BLaER1 treated with 17β-estradiol and CSF1 and Interleukin-3, amounts not matched to agents 10 nM and 100 nM (cell line): ENCODE results near the gene TBC1D17.
A peak's percentile ranks its signal among the peaks of the same experiment; 100 is the strongest.
"Not testable (repeated sequence)": the region's sequence is repeated elsewhere in the genome, so short reads cannot be mapped to it uniquely, and the experiment has no call there.

Source experiments
- H3K27ac ChIP-seq, 11 experiments: shearing (Covaris generic); formaldehyde crosslinking; 2 replicates each; pipeline ENCODE4 v1.8.1; 2022
- H3K27me3 ChIP-seq, 11 experiments: shearing (Covaris generic); formaldehyde crosslinking; 2 replicates each; pipeline ENCODE4 v1.8.1; 2022
- H3K36me3 ChIP-seq, 11 experiments: shearing (Covaris generic); formaldehyde crosslinking; 2 replicates each; pipeline ENCODE4 v1.8.1; 2022
- H3K4me1 ChIP-seq, 10 experiments: shearing (Covaris generic); formaldehyde crosslinking; 2 replicates each; pipeline ENCODE4 v1.8.1; 2022
- H3K4me2 ChIP-seq, 11 experiments: shearing (Covaris generic); formaldehyde crosslinking; 2 replicates each; pipeline ENCODE4 v1.8.1; 2022
- H3K4me3 ChIP-seq, 10 experiments: shearing (Covaris generic); formaldehyde crosslinking; 2 replicates each; pipeline ENCODE4 v1.8.1; 2022
- H3K9ac ChIP-seq, 11 experiments: shearing (Covaris generic); formaldehyde crosslinking; 2 replicates each; pipeline ENCODE4 v1.8.1; 2022
- H3K9me3 ChIP-seq, 11 experiments: shearing (Covaris generic); formaldehyde crosslinking; replicated peaks in 1 of 11; 2 replicates each; pipeline ENCODE4 v1.8.1; 2022
- H4K20me1 ChIP-seq, 11 experiments: shearing (Covaris generic); formaldehyde crosslinking; 2 replicates each; pipeline ENCODE4 v1.8.1; 2022
- Cebpa-rat ChIP-seq, 11 experiments: shearing (Covaris generic); IDR thresholded peaks; 2 replicates each; pipeline ENCODE4 v1.8.1; 2022

Gene TBC1D17

DNA sequence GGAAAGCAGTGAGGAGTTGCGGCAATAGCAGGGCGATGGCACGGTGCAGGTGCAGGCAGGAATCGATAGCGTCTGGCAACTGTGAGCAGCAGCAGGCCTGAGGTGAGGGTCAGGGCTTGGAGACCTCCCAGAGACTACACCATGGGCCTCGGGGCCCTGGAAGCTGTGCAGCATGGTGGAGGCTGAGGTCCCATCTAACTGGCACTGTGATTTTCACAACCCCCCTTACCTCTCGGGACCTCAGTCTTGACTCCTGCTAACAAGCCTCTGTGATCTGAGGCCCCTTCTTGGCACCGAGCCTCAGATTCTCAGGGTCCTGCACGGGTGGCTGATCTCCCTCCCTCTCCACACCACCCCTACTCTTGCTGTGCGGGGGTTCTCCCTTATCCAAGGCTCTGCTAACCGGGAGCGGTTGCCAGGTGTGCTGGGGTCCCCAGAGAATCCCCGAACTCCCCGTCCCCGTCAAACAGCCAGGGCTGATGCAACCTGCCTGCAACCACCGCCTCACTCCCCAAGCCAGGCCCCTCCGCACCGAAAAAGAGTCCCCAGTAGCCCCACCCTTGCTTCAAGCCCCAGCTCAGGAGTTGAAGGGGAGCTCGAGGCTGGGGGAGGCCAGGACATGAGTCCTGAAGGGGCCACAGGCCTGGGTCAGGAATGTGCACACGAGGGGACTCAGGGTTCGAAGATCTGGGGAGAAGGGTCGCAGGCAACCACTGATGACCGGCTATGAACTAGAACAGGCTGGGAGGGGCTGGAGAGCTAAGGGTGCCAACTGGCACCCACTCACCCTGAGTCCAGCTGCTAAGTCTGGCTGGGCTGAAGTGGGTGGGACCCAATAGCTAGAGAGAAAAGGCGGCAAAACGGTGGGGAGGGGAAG lies 46.7 kb downstream of the TBC1D17 start:
- Histone ChIP-seq H3K9me3 (no peaks in the 10 kb centered on the region), H3K4me2 (peak overlapping the region; percentile 89 to 99 (median 95)), H3K4me3 (peak overlapping the region; percentile 29 to 51 (median 38); a peak in 19 of 20 replicates), H3K27ac (peak overlapping the region; percentile 49 to 83 (median 60); a peak in 20 of 22 replicates), H3K4me1 (peaks cover 75 to 90% (median 86%) of the 10 kb centered on the region in 10 experiments), H4K20me1 (peaks cover 61 to 92% (median 89%) of the 10 kb centered on the region in 11 experiments), H3K9ac (peak overlapping the region; percentile 49 to 79 (median 62)), H3K36me3 (peaks cover 72 to 89% (median 86%) of the 10 kb centered on the region in 11 experiments), H3K27me3 (no peaks in the 10 kb centered on the region)
- peak in 2 of 11 experiments; percentile 34 to 73; a peak in 2 of 22 replicates for TF ChIP-seq Cebpa-rat (IDR thresholded peaks at IDR 0.05)

DNA sequence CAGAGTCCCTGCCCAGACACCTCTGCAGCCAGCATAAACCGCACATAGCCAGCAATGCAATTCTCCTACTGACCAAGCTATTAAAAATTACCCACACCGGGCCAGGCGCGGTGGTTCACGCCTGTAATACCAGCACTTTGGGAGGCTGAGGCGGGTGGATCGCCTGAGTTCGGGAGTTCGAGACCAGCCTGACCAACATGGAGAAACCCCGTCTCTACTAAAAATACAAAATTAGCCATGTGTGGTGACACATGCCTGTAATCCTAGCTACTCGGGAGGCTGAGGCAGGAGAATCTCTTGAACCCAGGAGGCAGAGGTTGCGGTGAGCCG lies 47.3 kb downstream of the TBC1D17 start:
- peaks cover 70 to 83% (median 80%) of the 10 kb centered on the region in 11 experiments for H3K36me3 ChIP-seq
- not testable (repeated sequence) for H3K27me3 ChIP-seq, H3K9me3 ChIP-seq
- H3K9ac ChIP-seq: peak overlapping the region; percentile 49 to 79 (median 62)
- H3K4me1 ChIP-seq: peaks cover 75 to 84% (median 83%) of the 10 kb centered on the region in 10 experiments
- H4K20me1 ChIP-seq: peaks cover 55 to 86% (median 83%) of the 10 kb centered on the region in 11 experiments; a peak in 21 of 22 replicates
- peak overlapping the region; percentile 29 to 51 (median 38); a peak in 17 of 20 replicates for H3K4me3 ChIP-seq
- H3K4me2 ChIP-seq: peak overlapping the region; percentile 89 to 99 (median 95)
- peak overlapping the region; percentile 49 to 83 (median 60); a peak in 19 of 22 replicates for H3K27ac ChIP-seq

GRCh38 chr19:49925486-49925885 lies 48.0 kb downstream of the TBC1D17 start:
- Histone ChIP-seq H3K4me3 (peak overlapping the region in 6 of 10 experiments; percentile 3 to 51 (median 42); a peak in 3 of 20 replicates), H3K4me1 (peaks cover 79 to 83% (median 82%) of the 10 kb centered on the region in 10 experiments), H3K27me3 (no peaks in the 10 kb centered on the region), H3K4me2 (peak overlapping the region; percentile 89 to 99 (median 95)), H4K20me1 (peaks cover 54 to 82% (median 79%) of the 10 kb centered on the region in 11 experiments; a peak in 21 of 22 replicates), H3K27ac (peak overlapping the region in 5 of 11 experiments; percentile 14 to 83 (median 75); a peak in 4 of 22 replicates), H3K9me3 (no peaks in the 10 kb centered on the region; a peak in 1 of 22 replicates), H3K36me3 (peaks cover 66 to 79% (median 75%) of the 10 kb centered on the region in 11 experiments), H3K9ac (peak overlapping the region in 8 of 11 experiments; percentile 31 to 79 (median 69); a peak in 12 of 22 replicates)
- TF ChIP-seq Cebpa-rat (IDR thresholded peaks at IDR 0.05): no peak

DNA sequence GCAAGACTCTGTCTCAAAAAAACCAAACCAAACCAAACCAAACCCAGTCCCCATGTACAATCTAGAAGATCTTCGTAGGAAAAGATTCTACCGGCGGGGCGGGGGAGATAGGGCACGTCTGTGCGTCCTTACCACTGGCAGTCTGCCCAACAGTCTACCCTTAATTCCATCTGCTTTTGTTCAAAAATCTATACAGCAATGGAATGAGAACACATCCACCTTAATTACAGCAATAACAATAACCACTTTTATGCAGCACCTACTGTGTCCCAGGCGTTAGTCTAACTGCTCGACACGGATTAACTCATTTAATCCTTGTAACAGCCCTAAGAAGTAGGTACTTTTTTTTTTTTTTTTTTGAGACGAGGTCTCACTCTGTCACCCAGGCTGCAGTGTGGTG lies 49.0 kb downstream of the TBC1D17 start:
- Histone ChIP-seq H3K9me3 (no peaks in the 10 kb centered on the region; a peak in 1 of 22 replicates), H3K4me1 (peaks cover 80 to 83% (median 82%) of the 10 kb centered on the region in 10 experiments), H3K9ac (peak overlapping the region in 10 of 11 experiments; percentile 94 to 100 (median 98); a peak in 13 of 22 replicates), H3K4me3 (peak overlapping the region in 9 of 10 experiments; percentile 75 to 98 (median 84); a peak in 10 of 20 replicates), H3K27ac (peak overlapping the region in 3 of 11 experiments; percentile 95 to 99 (median 97); a peak in 4 of 22 replicates), H3K36me3 (peaks cover 66 to 79% (median 75%) of the 10 kb centered on the region in 11 experiments), H4K20me1 (peaks cover 54 to 82% (median 76%) of the 10 kb centered on the region in 11 experiments; a peak in 21 of 22 replicates), H3K4me2 (peak overlapping the region; percentile 89 to 99 (median 95)), H3K27me3 (no peaks in the 10 kb centered on the region)
- TF ChIP-seq Cebpa-rat (IDR thresholded peaks at IDR 0.05): no peak

DNA sequence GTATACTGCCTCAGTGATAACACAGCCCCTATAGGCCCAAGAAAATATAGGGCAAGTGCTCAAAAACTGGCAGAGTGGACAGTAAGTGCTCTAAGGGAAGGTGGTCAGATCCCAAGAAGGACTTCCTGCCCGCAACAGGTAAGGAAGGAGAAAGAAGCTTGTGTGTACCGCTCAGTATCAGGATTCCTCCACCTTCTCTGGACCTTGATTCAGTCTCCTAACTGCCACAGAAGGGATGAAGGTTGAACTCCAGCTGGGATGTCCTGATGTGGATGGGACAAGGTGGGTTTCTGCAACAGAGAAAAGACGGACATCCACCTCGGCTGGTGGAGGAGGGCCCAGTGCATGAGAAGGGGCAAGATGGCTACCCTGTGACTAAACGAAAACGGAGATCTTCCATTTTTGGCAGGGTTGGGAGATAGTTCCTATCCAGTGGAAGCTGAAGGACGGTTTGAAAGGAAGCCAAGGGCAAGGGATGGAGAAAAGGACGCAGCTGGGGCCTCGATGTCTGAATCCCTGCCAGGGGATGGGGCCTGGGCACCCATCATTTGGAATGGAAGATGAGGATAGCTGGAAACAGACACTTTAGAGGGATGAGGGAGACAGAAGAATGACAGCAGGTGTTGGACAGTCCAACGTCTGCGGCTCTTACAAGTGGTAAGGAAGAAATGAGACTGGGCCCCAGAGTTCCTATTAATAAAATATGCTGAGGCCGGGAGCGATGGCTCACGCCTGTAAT lies 50.2 kb downstream of the TBC1D17 start:
- no peaks in the 10 kb centered on the region; a peak in 1 of 22 replicates for H3K9me3 ChIP-seq
- peak overlapping the region; percentile 93 to 100 (median 97) for H3K9ac ChIP-seq
- peak overlapping the region; percentile 89 to 99 (median 95) for H3K4me2 ChIP-seq
- H3K4me3 ChIP-seq: peak overlapping the region; percentile 75 to 98 (median 84)
- no peak for TF ChIP-seq Cebpa-rat (IDR thresholded peaks at IDR 0.05)
- H3K27me3 ChIP-seq: no peaks in the 10 kb centered on the region
- peaks cover 71 to 80% (median 78%) of the 10 kb centered on the region in 10 experiments for H3K4me1 ChIP-seq
- H4K20me1 ChIP-seq: peaks cover 51 to 80% (median 65%) of the 10 kb centered on the region in 11 experiments; a peak in 21 of 22 replicates
- peak overlapping the region; percentile 95 to 100 (median 98); a peak in 21 of 22 replicates for H3K27ac ChIP-seq
- peaks cover 63 to 77% (median 71%) of the 10 kb centered on the region in 11 experiments for H3K36me3 ChIP-seq

- Histone ChIP-seq H3K4me2 (peak within 1 kb of the TSS; percentile 89 to 99 (median 95)), H3K36me3 (peaks cover 59 to 75% (median 69%) of the 10 kb centered on the region in 11 experiments), H3K9ac (peak within 1 kb of the TSS; percentile 93 to 100 (median 97)), H3K9me3 (no peaks in the 10 kb centered on the region; a peak in 1 of 22 replicates), H3K4me3 (peak within 1 kb of the TSS; percentile 75 to 98 (median 84)), H3K27ac (peak within 1 kb of the TSS; percentile 95 to 100 (median 98)), H3K27me3 (no peaks in the 10 kb centered on the region), H3K4me1 (peaks cover 61 to 75% (median 72%) of the 10 kb centered on the region in 10 experiments), H4K20me1 (peaks cover 42 to 78% (median 62%) of the 10 kb centered on the region in 11 experiments; a peak in 21 of 22 replicates)
- no peak for TF ChIP-seq Cebpa-rat (IDR thresholded peaks at IDR 0.05)
Measured at GRCh38 chr19:49929121-49929610, 51.7 kb downstream of the TBC1D17 start, which contains the start of the genes ATF5 and NUP62. ATF5 (plus strand) TSS chr19:49929205; CDS start chr19:49930851, 1,646 bp downstream. NUP62 (minus strand) TSS chr19:49929504; CDS start chr19:49909807, 19,697 bp downstream.

GRCh38 chr19:49929611-49930482 lies 52.3 kb downstream of the TBC1D17 start:
- Histone ChIP-seq H3K9ac (peak overlapping the region; percentile 93 to 100 (median 97)), H3K9me3 (no peaks in the 10 kb centered on the region; a peak in 1 of 22 replicates), H3K4me3 (peak overlapping the region; percentile 75 to 98 (median 84)), H3K27me3 (no peaks in the 10 kb centered on the region), H3K4me1 (peaks cover 54 to 68% (median 66%) of the 10 kb centered on the region in 10 experiments), H3K27ac (peak overlapping the region; percentile 95 to 100 (median 98)), H3K4me2 (peak overlapping the region; percentile 89 to 99 (median 95)), H3K36me3 (peaks cover 53 to 68% (median 62%) of the 10 kb centered on the region in 11 experiments), H4K20me1 (peaks cover 35 to 78% (median 55%) of the 10 kb centered on the region in 11 experiments; a peak in 21 of 22 replicates)
- no peak for TF ChIP-seq Cebpa-rat (IDR thresholded peaks at IDR 0.05)
